Inferior parietal cortex (tissue), 1 donor: ENCODE results near the gene NYAP1.
"Not testable (repeated sequence)": the region's sequence is repeated elsewhere in the genome, so short reads cannot be mapped to it uniquely, and the experiment has no call there.

Experiments used
- DNase-seq: peaks from one replicate; pipeline ENCODE4 v3.0.0-alpha.2; 2016; ENCODE audit errors: extremely low spot score

Gene NYAP1

DNA sequence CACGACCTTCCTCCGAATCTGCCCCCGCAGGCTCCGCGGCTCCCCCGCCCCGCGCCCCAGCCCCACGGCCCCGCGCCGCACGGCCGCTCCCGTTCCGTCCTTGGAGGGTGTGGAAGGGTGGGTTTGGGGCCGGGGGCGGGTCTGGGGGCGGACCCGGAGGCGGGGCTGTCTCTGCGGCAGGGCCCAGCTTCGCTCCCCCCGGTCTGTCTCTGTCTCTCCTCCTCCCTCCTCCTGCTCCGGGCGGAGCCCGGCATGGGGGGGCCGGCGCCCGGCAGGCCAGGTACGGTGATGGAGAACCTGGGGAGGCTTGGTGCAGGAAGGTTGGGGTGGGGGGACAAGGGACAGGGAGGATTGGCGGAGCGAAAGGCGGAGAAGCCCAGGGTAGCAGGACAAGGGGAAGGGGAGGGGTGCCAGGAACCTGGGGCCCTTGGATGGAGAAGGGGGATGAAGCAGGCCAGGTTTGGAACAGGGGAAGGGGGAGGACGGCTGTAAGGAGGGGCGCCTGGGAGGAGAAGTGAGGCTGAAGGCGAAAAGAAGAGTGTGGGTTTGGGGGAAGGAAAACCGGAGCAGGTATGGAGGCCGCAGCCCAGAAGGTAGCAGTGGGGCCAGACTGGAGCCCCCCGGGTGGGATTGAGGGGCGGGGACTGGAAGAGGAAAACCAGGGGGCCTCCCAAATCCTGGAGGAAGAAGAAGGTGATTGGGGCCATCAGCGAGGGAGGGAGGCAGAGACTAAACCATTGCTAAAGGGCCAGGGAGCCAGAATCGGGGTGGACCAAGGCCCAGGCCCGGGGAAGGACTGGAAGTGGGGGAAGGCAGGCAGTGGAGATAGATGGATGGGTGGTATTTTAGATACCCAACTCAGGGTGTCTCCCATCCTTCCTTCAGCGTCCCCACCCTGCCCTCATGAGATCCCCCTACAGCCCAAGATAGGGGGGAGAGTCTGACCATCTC, at the start of gene NYAP1:
TSS of gene NYAP1 (plus strand) at position 206 of the 951 bp plus-strand sequence. CDS start 1,385 bp downstream, outside the sequence.
- no peak for DNase-seq

- DNase-seq, result no peak
Observed at GRCh38 chr7:100434297-100435144, 49.2 kb upstream of the NYAP1 start.

GRCh38 chr7:100435401-100436304, 48.1 kb upstream of the NYAP1 start:
- DNase-seq, result no peak

GRCh38 chr7:100437150-100438100, 46.3 kb upstream of the NYAP1 start:
- no peak for DNase-seq

DNA sequence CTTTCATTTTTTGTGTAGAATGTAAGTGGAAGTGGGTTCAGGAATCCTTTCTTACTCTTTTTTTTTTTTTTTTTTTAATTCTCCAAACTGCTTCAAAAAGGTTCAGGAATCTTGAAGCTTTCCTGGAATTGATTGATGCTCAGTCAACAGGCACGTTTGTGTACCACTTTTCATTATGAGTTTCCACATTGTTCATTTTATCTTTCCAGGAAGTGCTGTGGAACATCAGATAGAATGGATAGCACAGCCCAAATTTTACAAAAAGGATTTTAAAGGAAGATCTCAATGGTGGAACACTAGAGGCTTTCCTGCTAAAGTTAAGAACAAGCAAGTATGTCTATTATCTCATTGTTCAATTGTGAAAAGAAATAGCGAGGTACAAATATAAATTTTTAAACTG, 45.6 kb upstream of the NYAP1 start:
- DNase-seq, result no peak

- DNase-seq, result not testable (repeated sequence)
Observed at GRCh38 chr7:100438731-100439130, 45.0 kb upstream of the NYAP1 start.

DNA sequence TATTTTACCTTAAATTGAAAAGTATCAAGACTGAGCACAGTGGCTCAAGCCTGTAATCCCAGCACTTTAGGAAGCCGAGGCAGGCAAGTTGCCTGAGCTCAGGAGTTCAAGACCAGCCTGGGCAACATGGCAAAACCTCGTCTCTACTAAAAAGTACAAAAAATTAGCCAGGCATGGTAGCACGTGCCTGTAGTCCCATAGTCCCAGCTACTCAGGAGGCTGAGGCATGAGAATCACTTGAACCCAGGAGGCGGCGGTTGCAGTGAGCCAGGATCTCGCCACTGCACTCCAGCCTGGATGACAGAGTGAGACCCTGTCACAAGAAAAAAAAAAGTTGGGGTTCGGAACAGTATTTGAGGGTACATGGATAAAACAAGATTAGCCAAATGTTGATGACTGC, 44.5 kb upstream of the NYAP1 start:
- not testable (repeated sequence) for DNase-seq

GRCh38 chr7:100441641-100442535, 41.8 kb upstream of the NYAP1 start:
- no peak for DNase-seq

DNA sequence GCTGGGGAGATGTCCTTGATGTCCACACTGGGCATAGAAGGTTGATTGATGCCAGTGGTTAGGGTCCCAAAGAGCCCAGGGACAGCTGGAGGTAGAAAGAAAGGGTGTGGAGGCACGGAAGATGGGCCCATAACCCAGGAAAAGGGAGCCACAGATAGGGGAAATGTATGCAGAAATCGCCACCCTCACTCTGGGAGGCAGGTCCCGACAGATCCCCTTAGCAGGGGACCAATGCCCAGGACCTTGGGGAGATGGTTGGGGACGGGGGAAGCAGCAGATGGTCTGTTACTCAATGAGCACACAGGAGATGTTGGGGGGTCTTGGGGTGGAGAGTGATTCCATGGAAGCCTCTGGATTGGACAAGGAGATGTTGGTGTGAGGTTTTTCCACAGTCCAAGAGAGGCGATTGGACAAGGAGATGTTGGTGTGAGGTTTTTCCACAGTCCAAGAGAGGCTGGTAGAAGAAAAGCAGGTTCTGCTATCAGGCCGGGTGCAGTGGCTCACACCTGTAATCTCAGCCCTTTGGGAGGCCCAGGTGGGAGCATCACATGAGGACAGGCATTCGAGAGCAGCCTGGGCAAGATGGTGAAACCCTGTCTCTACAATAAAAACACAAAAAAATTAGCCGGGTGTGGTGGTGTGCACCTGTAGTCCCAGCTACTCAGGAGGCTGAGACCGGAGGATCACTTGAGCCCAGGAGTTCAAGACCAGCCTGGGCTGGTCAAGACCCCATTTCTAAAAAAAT, 40.5 kb upstream of the NYAP1 start:
- no peak for DNase-seq

DNA sequence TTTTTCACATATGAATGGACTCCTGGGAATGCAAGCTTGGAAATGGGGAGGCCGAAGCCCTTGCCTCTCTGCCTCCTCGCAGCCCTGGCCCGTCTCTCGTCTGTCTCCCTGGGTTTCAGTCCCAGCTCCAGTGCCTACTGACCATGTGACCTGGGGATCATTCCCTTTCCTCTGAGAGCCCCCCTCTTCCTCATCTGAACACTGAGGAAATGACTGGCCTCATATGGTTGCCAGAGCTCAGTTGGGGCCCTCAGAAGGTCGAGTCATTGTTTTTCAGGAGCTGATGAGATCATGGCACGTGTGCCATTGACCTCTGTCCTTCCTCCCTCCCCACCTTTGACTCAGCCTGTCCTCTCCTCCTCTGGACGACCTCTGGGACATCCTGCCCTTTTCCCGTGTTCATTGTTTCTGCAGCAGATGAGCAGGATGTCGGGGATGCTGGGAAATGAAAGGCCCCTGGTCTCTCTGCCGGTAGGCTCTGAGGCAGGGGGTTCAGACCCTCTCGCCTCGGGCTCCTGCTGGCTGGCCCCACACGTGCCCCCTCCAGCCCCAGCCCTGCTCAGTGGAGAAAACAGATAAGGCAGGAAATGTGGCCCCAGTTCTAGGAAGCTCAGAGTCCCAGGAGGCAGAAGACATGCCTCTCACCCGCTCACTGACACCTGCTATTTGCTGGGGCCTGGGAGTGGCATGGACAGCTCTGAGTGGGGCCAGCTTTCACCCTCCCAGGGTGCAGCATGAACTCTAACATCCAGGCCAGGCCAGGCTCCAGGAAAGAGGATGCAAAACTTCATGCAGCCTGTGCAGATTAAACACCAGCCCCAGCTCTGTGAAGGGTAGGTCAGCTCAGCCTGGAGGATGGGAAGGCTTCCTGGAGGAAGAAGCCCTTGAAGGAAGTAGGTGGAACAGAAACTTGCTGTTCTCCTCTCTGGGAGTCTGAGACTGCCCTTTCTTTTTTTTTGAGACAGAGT, 39.1 kb upstream of the NYAP1 start:
- no peak for DNase-seq

DNA sequence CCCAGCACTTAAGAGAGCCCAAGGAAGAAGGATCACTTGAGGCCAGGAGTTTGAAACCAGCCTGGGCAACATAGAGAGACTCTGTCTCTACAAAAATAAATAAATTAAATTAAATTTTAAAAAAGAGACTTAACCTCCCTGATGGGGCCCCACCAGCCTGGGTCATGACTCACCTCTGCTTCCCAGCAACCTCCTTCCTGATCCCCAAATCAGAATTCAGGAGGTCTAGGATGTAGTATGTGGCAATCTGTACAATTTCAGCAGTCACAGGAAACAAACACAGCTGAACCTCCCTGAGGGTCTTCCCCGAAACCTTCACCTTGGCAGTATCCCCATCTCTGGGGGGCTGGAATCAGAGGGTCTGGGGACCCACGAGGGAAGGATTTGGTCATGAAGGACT, 37.7 kb upstream of the NYAP1 start:
- DNase-seq, result no peak

DNA sequence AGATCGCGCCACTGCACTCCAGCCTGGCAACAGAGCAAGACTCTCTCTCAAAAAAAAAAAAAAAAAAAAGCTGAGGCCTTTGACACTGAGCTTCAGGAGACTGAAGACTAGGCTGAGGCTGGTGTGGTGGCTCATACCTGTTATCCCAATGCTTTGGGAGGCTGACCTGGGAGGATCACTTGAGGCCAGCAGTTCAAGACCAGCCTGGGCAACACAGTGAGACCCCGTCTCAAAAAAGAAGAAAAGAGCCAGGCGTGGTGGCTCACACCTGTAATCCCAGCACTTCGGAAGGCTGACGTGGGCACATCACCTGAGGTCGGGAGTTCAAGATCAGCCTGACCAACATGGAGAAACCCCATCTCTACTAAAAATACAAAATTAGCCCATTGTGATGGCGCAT, 36.4 kb upstream of the NYAP1 start:
- DNase-seq, result not testable (repeated sequence)

DNA sequence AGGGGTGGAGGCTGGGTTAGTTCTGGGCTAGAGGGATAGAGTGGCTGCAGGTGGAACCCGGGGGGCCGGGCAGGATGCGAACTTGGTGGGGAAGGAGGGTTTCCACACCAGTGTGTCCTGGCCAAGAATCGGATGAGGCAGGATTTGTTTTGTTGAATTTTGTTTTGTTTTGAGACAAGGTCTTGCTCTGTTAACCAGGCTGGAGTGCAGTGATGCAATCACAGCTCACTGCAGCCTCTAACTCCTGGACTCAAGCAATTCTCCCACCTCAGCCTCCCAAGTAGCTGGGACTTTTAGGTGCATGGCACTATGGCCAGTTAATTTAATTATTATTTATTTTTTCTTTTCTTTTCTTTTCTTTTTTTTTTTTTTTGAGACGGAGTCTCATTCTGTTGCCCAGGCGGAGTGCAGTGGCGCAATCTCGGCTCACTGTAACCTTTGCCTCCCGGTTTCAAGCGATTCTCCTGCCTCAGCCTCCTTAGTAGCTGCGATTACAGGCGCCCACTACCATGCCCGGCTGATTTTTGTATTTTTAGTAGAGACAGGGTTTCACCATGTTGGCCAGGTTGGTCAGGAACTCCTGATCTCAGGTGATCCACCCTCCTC, 34.4 kb upstream of the NYAP1 start:
- no peak for DNase-seq

DNA sequence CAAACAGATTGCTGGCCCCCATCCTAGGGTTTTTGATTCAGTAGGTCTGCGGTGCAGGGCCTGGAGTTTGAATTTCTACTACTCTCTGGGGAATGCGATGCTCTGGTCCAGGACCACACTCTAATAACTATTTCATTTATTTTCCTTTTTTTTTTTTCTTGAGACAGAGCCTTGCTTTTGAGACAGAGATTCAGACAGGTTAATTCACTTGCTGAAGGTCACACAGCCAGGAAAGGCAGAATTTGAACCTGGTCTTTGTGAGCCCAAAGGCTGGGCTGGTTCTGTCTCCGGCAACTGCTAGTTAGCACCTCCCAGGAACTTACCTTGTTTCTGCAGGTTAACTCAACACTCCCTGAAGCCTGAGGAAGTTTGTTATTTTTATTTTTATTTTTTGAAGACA, 31.2 kb upstream of the NYAP1 start:
- DNase-seq, result no peak

- DNase-seq, result not testable (repeated sequence)
Observed at GRCh38 chr7:100453854-100454253, 29.9 kb upstream of the NYAP1 start.

- DNase-seq, result no peak
Observed at GRCh38 chr7:100455206-100455605, 28.5 kb upstream of the NYAP1 start.

DNA sequence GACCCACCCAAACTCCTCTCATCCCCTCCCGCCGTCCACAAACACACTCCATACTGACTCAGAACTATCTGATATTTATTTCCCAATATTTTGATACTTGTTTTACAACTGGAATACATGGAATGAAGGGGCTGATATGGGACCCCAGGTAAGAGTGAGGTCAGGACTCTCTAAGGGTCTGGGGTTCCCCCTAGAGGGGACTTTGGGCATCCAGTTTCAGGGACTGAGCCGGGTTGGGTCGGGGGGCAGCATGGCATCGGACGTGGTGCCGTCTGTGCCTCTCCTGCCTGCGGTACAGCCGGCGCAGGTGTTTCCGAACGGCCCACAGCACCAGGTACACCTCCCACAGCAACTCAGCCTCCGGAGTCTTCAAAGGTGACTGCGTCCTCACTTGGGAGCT, 27.2 kb upstream of the NYAP1 start:
- no peak for DNase-seq
